Measurements from ENCODE around the gene SUPT3H. TPM values are rescaled to one million over a fixed set of nuclear protein-coding genes. Genes with fewer than 3 reads are reported as not detected.

The SUPT3H gene
- total RNA-seq, 1 donor from 2014 or later, result 6.7 TPM

DNA sequence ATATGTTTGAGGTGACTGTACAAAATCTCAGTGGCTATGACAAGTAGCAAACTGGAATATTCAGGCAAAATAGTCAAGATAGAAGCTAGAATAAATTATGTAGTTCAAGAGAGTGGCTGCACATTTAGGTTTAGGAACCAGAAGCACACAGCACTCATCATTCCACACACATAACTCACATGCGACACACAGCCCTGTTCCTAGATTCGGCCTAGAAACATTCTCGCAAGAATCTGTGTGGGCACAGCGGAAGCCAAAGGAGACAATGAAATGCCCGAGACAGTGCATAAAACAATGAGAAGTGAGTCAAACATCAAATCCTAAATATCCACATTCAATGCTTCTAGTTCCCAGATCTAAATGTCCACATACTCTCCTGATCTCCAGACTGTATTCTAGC is 9.5 kb upstream of the SUPT3H start:
- ATAC-seq, result no peak
- TF ChIP-seq, protein P1, sequence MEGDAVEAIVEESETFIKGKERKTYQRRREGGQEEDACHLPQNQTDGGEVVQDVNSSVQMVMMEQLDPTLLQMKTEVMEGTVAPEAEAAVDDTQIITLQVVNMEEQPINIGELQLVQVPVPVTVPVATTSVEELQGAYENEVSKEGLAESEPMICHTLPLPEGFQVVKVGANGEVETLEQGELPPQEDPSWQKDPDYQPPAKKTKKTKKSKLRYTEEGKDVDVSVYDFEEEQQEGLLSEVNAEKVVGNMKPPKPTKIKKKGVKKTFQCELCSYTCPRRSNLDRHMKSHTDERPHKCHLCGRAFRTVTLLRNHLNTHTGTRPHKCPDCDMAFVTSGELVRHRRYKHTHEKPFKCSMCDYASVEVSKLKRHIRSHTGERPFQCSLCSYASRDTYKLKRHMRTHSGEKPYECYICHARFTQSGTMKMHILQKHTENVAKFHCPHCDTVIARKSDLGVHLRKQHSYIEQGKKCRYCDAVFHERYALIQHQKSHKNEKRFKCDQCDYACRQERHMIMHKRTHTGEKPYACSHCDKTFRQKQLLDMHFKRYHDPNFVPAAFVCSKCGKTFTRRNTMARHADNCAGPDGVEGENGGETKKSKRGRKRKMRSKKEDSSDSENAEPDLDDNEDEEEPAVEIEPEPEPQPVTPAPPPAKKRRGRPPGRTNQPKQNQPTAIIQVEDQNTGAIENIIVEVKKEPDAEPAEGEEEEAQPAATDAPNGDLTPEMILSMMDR (IDR thresholded peaks at IDR 0.05), result no peak

DNA sequence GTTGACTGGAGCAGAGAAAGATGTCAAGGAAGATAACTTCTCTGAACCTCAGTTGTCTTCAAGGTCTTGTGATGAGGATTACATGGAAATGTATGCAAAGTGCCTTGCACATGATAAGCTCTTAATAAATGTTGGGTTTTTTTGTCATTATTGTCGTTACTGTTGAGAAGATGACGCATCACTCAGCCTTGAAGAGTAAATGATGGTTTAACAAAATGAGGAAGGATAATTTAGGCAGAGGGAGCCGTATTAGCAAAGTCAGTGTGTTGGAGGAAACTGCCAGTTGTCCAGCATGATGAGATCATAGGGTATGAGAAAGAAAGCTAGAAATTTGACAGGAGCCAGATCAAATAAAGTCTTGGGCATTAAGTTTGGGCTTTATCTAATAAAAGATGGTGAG is 8.8 kb upstream of the SUPT3H start:
- intact Hi-C loops (cut with DNase I), result no loop called here
- TF ChIP-seq, protein P1 (IDR thresholded peaks at IDR 0.05), result no peak
- ATAC-seq, result no peak

More for the DNA sequence above, 9.5 kb upstream of the SUPT3H start:
- no peak for DNase-seq
- intact Hi-C loops (cut with DNase I), result no loop called here
- Histone ChIP-seq H3K9me3 (no peaks in the 10 kb centered on the region), H3K27me3 (ENCODE audit: low read depth) (no peaks in the 10 kb centered on the region), H3K36me3 (no peaks in the 10 kb centered on the region), H3K27ac (no peak overlapping the region), H3K4me1 (no peaks in the 10 kb centered on the region), H3K4me3 (no peak overlapping the region)

DNA sequence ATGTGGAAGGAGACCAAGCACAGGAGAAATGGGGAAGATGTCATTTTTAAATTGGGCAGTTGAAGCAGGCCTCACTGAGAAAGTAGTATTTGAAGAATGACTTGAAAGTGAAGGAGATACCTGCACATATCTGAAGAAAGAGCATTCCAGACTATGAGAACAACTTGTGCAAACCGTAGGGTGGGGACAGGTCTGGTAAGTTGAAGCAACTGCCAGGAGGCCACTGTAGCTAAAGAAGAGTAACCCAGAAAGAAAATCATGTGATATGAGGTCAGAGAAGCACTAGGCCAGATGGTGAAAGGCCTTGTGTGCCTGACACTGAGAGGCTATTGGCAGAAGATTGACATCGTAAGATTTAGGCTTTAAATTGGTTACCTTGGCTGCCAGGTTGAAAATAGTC is 4.7 kb upstream of the SUPT3H start:
- intact Hi-C loops (cut with DNase I), result no loop called here
- Histone ChIP-seq H3K36me3 (no peaks in the 10 kb centered on the region), H3K27me3 (ENCODE audit: low read depth) (no peaks in the 10 kb centered on the region), H3K9me3 (no peaks in the 10 kb centered on the region), H3K4me3 (no peak overlapping the region), H3K4me1 (peaks cover 8% of the 10 kb centered on the region), H3K27ac (no peak overlapping the region)
- no peak for ATAC-seq
- no peak for DNase-seq
- TF ChIP-seq, protein P1 (IDR thresholded peaks at IDR 0.05), result no peak

More for the DNA sequence above, 8.8 kb upstream of the SUPT3H start:
- Histone ChIP-seq H3K9me3 (no peaks in the 10 kb centered on the region), H3K27me3 (ENCODE audit: low read depth) (no peaks in the 10 kb centered on the region), H3K4me3 (no peak overlapping the region), H3K4me1 (no peaks in the 10 kb centered on the region), H3K36me3 (no peaks in the 10 kb centered on the region), H3K27ac (no peak overlapping the region)
- no peak for DNase-seq

DNA sequence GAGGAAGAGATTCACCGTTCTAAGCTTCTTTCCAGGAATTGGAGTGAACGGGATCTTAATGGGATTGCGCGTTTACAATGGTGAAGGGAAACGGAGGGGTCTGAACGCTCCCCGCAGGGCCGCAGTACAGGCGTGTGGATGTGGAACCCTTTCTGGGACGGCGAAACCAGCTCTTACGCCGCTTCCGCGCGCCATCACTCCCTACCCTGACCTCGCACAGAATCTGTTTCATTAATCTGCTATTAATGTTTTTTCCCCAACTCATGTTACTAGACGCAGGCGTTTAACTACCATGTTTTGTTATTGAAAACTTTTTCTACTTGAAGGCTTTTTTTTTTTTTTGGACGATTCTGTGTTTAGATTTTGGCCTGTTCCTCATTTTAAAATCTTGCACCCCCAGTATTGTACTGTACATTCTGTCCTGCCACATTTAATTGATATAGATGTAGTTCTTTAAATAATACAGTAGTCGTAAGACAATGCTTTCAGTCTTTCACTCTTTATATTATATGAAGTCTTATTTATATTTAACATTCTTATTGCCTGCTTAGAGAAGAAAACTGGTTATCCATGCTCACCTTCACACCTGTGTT is 696 bp upstream of the SUPT3H start:
- no peaks in the 10 kb centered on the region for H3K9me3 ChIP-seq
- intact Hi-C loops (cut with DNase I), result no loop called here
- DNase-seq (peak; percentile 50), ATAC-seq (peak; percentile 39 to 53)
- H3K27me3 ChIP-seq (ENCODE audit: low read depth), result no peaks in the 10 kb centered on the region
- peak overlapping the region; percentile 77 for H3K4me3 ChIP-seq
- H3K27ac ChIP-seq, result peak overlapping the region; percentile 97
- TF ChIP-seq, protein P1 (IDR thresholded peaks at IDR 0.05), result peak; percentile 2
- no peaks in the 10 kb centered on the region for H3K36me3 ChIP-seq
- H3K4me1 ChIP-seq, result peaks cover 20% of the 10 kb centered on the region

DNA sequence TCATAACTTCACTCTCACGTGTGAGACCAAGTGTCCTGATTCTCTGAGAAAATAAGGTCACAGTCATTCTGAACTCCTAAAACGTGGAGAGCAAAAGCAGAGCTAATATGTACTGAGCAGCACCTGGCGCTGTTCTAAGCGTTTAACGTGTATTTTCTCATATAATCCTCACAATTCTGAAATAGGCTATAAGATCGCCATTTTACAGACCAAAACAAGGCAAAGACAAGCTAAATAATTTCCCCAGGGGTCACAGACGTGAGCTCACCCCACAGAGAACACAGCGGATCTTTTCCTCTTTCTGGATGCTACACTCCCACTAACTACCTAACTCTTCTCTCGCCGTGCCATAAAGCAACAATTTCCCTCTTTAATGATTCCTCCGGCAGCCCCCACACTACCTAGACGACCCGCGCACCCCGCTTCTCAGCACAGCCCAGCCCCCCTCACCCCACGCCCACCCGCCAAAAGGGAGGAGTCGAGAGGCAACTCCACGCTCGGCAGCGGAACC is 636 bp downstream of the SUPT3H start:
- intact Hi-C loops (cut with DNase I), result no loop called here
- peak overlapping the region; percentile 97 for H3K27ac ChIP-seq
- no peaks in the 10 kb centered on the region for H3K27me3 ChIP-seq (ENCODE audit: low read depth)
- peak overlapping the region; percentile 77 for H3K4me3 ChIP-seq
- TF ChIP-seq, protein P1 (IDR thresholded peaks at IDR 0.05), result no peak
- DNase-seq (no peak), ATAC-seq (peak in 1 of 2 donors; percentile 1)
- H3K9me3 ChIP-seq, result no peaks in the 10 kb centered on the region
- peaks cover 20% of the 10 kb centered on the region for H3K4me1 ChIP-seq
- no peaks in the 10 kb centered on the region for H3K36me3 ChIP-seq
